Gastroesophageal sphincter (tissue), 4 donors: ENCODE measurements around the gene NOP53. TPM values are rescaled to one million over a fixed set of nuclear protein-coding genes. Genes with fewer than 3 reads are reported as not detected.

Experiments
- ATAC-seq: fragments of 150-250 bp; one replicate; pipeline ENCODE4 v1.9.1; 2016; ENCODE audit warnings: mild to moderate bottlenecking, moderate library complexity
- H3K27ac ChIP-seq, 4 donors: fragments of 200-600 bp; sonication (generic) in 3 of 4; 1 replicate in 3 of 4; 2 replicates in 1 of 4; pipeline ENCODE4 v1.5.1; 2016 to 2019
- H3K27me3 ChIP-seq: fragments of 200-600 bp; sonication (generic); one replicate; pipeline ENCODE4 v1.5.1; 2019
- H3K36me3 ChIP-seq, 2 donors: fragments of 200-600 bp; sonication (generic); one replicate each; pipeline ENCODE4 v1.5.1; 2019; ENCODE audit warnings: control low read depth in 1 of 2
- H3K4me1 ChIP-seq, 3 donors: fragments of 200-600 bp; sonication (generic); 1 replicate in 2 of 3; 2 replicates in 1 of 3; pipeline ENCODE4 v1.5.1; 2016 to 2019; ENCODE audit warnings: control low read depth in 2 of 3
- H3K4me3 ChIP-seq, 2 donors: fragments of 200-600 bp; sonication (generic); one replicate each; pipeline ENCODE4 v1.5.1; 2019; ENCODE audit warnings: mild to moderate bottlenecking in 1 of 2, moderate library complexity in 1 of 2
- H3K9me3 ChIP-seq, 3 donors: fragments of 200-600 bp; sonication (generic); one replicate each; pipeline ENCODE4 v1.5.1; 2017 to 2019; ENCODE audit warnings: control low read depth in 2 of 3
- EP300 ChIP-seq: sonication (generic); formaldehyde crosslinking; IDR thresholded peaks from one replicate; pipeline ENCODE4 v1.6.1; 2017; ENCODE audit warnings: antibody characterized with exemption, mild to moderate bottlenecking
- POLR2A ChIP-seq, 2 donors: fragments of 450-650 bp; IDR thresholded peaks; one replicate each; pipeline ENCODE4 v1.6.1; 2017; ENCODE audit warnings: antibody characterized with exemption in 2 of 2, mild to moderate bottlenecking in 2 of 2, moderate library complexity in 1 of 2
- POLR2AphosphoS5 ChIP-seq: sonication (generic); formaldehyde crosslinking; IDR thresholded peaks from one replicate; pipeline ENCODE4 v1.6.1; 2017; ENCODE audit warnings: antibody characterized with exemption
- WGBS, 2 donors: methylation state at CpG; one replicate each; pipeline ENCODE4 v1.1.5; 2018; ENCODE audit warnings: low coverage in 1 of 2; 5-methylcytosine and 5-hydroxymethylcytosine counted together
- total RNA-seq, 4 donors: library from RNA; depleted of rRNA; stranded (reverse); fragments of >200 nt; gene quantifications; one replicate each; pipeline ENCODE4 v1.1.0, GENCODE V29; 2016
- TF ChIP-seq, protein P1 (sequence below), 4 experiments: fragments of 200-600 bp in 2 of 4; fragments of 450-650 bp in 2 of 4; sonication (generic) in 1 of 4; IDR thresholded peaks; one replicate each; pipeline ENCODE4 v1.5.1; 2017 to 2019; ENCODE audit warnings: antibody characterized with exemption in 4 of 4, mild to moderate bottlenecking in 2 of 4, moderate library complexity in 2 of 4

NOP53 gene
- 100 to 1,000 TPM; 332 to 592 (median 362) TPM for total RNA-seq

DNA sequence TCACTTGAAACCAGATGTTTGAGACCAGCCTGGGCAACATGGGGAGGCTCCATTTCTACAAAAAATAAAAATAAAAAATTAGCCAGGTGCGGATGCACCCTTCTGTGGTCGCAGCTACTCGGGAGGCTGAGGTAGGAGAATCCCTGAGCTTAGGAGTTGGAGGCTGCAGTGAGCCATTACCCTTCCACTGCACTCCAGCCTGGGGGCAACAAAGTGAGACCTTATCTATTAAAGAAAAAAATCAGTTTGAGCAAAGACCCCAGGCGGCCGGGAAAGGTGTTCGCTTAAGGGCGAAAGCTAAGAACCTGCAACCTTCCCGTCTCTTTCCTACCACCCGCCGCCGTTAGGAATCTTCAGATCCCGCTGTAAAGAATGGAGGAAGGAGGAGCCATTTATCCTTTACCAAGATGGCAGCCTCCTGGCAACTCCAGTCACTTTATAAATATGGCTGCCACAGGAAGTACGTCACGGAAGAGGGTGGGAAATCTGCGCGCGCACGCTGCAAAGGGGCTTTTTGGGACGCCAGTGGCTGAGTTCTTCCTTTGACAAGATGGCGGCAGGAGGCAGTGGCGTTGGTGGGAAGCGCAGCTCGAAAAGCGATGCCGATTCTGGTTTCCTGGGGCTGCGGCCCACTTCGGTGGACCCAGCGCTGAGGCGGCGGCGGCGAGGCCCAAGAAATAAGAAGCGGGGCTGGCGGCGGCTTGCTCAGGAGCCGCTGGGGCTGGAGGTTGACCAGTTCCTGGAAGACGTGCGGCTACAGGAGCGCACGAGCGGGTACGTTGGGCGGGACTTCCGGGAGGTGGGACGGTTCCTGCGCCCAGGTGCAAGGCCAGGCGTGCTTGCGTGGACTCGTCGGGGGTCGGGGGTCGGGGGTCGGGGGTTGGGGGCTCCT, at the start of gene NOP53:
Gene NOP53 (plus strand): TSS at position 537 of the 892 bp plus-strand sequence. CDS start 14 bp downstream, at position 551.
- TF ChIP-seq POLR2AphosphoS5 (peak; percentile 98), POLR2A (IDR thresholded peaks at IDR 0.05) (peak; percentile 69 to 80), EP300 (no peak)
- TF ChIP-seq, protein P1, sequence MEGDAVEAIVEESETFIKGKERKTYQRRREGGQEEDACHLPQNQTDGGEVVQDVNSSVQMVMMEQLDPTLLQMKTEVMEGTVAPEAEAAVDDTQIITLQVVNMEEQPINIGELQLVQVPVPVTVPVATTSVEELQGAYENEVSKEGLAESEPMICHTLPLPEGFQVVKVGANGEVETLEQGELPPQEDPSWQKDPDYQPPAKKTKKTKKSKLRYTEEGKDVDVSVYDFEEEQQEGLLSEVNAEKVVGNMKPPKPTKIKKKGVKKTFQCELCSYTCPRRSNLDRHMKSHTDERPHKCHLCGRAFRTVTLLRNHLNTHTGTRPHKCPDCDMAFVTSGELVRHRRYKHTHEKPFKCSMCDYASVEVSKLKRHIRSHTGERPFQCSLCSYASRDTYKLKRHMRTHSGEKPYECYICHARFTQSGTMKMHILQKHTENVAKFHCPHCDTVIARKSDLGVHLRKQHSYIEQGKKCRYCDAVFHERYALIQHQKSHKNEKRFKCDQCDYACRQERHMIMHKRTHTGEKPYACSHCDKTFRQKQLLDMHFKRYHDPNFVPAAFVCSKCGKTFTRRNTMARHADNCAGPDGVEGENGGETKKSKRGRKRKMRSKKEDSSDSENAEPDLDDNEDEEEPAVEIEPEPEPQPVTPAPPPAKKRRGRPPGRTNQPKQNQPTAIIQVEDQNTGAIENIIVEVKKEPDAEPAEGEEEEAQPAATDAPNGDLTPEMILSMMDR (IDR thresholded peaks at IDR 0.05): peak in 3 of 4 experiments; percentile 23 to 48 (median 30)
- 8% methylated on average over 13 to 18 of the region's 53 CpGs for WGBS, 2 donors
- no peaks in the 10 kb centered on the region for H3K9me3 ChIP-seq
- H3K27me3 ChIP-seq: no peaks in the 10 kb centered on the region
- peak; percentile 66 for ATAC-seq
- H3K4me1 ChIP-seq: peaks cover 0 to 78% (median 25%) of the 10 kb centered on the region in 3 donors
- H3K36me3 ChIP-seq: peaks cover 0 to 56% of the 10 kb centered on the region in 2 donors
- H3K4me3 ChIP-seq: peak within 1 kb of the TSS; percentile 65 to 67
- peak within 1 kb of the TSS; percentile 64 to 98 (median 96) for H3K27ac ChIP-seq

DNA sequence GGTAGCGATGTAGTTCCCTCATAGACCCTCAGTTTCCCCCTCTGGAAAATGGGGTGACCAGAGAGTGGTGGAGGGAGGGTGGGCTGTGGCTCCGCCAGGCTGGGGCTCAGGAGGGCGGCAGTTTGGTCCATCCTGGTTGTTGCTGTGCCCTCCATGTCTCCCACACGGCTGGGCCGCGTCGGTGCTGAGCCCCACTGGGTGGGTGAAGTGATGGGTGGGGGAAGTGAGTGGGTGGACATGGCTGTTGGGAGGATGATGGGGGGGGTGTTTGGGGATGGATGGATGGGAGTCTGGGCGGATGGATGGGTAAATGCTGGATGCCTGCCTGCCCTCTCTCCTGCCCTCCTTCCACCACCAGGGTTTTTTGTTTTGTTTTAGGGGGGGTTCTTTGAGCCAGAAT, 48.7 kb upstream of the NOP53 start:
- ATAC-seq: no peak
- TF ChIP-seq POLR2A (IDR thresholded peaks at IDR 0.05): no peak
- no peak for TF ChIP-seq POLR2AphosphoS5
- no peak for TF ChIP-seq EP300
- TF ChIP-seq, protein P1 (IDR thresholded peaks at IDR 0.05): no peak
- Histone ChIP-seq H3K9me3 (no peaks in the 10 kb centered on the region), H3K4me1 (peaks cover 0 to 20% (median 0%) of the 10 kb centered on the region in 3 donors), H3K4me3 (no peak overlapping the region), H3K27ac (peak overlapping the region in 3 of 4 donors; percentile 24 to 73 (median 43)), H3K27me3 (no peaks in the 10 kb centered on the region), H3K36me3 (peaks cover 0 to 77% of the 10 kb centered on the region in 2 donors)
- WGBS, 2 donors: 58% methylated on average over 3 of the region's 8 CpGs; no CpG with 5 or more reads in 1 of the 2 donors

DNA sequence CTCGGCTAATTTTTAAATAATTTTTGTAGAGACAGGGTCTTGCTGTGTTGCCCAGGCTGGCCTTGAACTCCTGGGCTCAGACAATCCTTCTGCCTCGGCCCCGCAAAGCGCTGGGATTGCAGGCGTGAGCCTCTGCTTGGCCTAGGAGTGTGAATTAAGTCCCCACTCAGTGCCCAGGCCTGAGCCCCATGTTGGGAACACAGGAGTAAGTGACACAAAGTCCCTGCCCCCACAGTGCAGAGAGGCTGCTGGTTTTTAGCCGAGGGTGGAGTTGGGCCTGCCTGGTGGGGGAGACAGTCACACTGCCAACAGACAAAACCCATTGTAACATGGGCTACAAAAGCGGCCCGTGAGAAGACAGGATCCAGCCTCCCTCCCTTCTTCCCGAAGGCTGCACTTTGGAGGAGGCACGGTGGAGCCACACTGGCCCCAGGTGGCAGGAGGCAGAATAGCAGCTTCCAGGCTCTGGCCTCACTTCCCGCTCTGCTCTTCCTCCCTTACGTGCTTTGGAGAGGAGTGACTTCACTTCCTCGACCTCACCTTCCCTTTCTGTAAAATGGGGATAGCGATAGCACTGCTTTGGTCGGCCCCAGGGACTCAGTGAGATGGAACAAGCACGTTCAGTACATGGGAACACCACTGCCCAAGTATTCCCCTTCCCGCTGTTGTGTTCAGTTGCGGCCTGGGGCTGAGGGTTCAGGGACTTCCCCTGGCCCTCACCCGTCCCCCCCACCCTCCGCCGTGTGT, 47.3 kb upstream of the NOP53 start:
- H3K27ac ChIP-seq: peak overlapping the region; percentile 36 to 80 (median 68)
- no peaks in the 10 kb centered on the region for H3K9me3 ChIP-seq
- H3K4me1 ChIP-seq: peaks cover 0 to 20% (median 0%) of the 10 kb centered on the region in 3 donors
- no peaks in the 10 kb centered on the region for H3K27me3 ChIP-seq
- H3K36me3 ChIP-seq: peaks cover 0 to 77% of the 10 kb centered on the region in 2 donors
- TF ChIP-seq POLR2AphosphoS5 (peak; percentile 39), POLR2A (IDR thresholded peaks at IDR 0.05) (no peak), EP300 (no peak)
- TF ChIP-seq, protein P1 (IDR thresholded peaks at IDR 0.05): peak in 3 of 4 experiments; percentile 98 to 99 (median 99)
- peak; percentile 80 for ATAC-seq
- no peak overlapping the region for H3K4me3 ChIP-seq
- 32 to 50% methylated on average over 2 of the region's 21 CpGs for WGBS, 2 donors

DNA sequence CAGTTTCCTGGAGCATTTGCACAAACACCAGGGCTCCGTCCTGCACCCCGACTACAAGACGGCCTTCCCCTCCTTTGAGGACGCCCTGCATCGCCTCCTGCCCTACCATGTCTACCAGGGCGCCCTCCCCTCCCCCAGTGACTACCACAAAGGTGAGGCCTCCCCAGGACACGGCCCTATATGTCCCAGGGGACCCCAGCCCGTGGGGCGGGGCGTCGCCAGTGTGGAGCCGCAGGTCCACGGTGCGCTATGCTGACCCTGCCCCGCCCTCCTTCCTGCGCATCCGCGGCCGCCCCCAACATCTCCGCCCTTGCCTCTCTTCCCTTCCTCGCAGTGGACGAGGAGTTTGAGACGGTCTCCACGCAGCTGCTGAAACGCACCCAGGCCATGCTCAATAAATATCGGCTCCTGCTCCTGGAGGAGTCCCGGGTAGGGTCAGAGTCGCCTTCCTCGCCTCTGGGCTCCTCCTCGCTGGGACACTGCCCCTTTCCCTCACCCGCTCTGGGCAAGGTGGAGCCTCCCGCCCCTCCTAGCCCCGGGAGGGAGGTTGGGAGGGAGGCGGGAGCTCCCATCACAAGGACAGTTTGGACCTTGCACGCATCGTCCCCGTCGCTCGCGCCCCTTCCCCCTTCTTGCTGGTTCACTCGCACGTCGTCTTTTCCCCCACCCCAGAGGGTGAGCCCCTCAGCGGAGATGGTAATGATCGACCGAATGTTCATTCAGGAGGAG, 46.6 kb upstream of the NOP53 start:
- Histone ChIP-seq H3K9me3 (no peaks in the 10 kb centered on the region), H3K36me3 (peaks cover 0 to 74% of the 10 kb centered on the region in 2 donors), H3K4me3 (no peak overlapping the region), H3K4me1 (peaks cover 0 to 26% (median 0%) of the 10 kb centered on the region in 3 donors), H3K27ac (peak overlapping the region in 3 of 4 donors; percentile 62 to 80 (median 73)), H3K27me3 (no peaks in the 10 kb centered on the region)
- ATAC-seq: no peak
- TF ChIP-seq EP300: no peak
- TF ChIP-seq, protein P1 (IDR thresholded peaks at IDR 0.05): no peak
- no peak for TF ChIP-seq POLR2A (IDR thresholded peaks at IDR 0.05)
- no peak for TF ChIP-seq POLR2AphosphoS5
- WGBS, 2 donors: 85% methylated on average over 20 of the region's 46 CpGs; no CpG with 5 or more reads in 1 of the 2 donors
